HepG2 (cell line): Measurements from ENCODE around the gene GASK1A.

Source experiments
- CAMTA2 ChIP-seq: sonication (generic); formaldehyde crosslinking; IDR thresholded peaks from 2 replicates; pipeline ENCODE4 v1.4.0; 2020; ENCODE audit warnings: mild to moderate bottlenecking, missing genetic modification reagents, borderline replicate concordance
- KDM6A ChIP-seq: IDR thresholded peaks from 2 replicates; pipeline ENCODE4 v1.6.1; 2016; ENCODE audit warnings: low read depth
- POLR2A ChIP-seq, 2 experiments: IDR thresholded peaks; 2 replicates each; pipeline ENCODE4 v1.6.1; 2011; ENCODE audit warnings: low read depth in 2 of 2, low read length in 2 of 2, mild to moderate bottlenecking in 1 of 2, moderate library complexity in 1 of 2; ENCODE audit not compliant: insufficient read depth in 1 of 2
- ZNF432 ChIP-seq: sonication (generic); formaldehyde crosslinking; IDR thresholded peaks from 2 replicates; pipeline ENCODE4 v1.5.0; 2020; ENCODE audit warnings: missing genetic modification reagents, mild to moderate bottlenecking, borderline replicate concordance
- ZNF768 ChIP-seq: sonication (generic); formaldehyde crosslinking; IDR thresholded peaks from 2 replicates; pipeline ENCODE4 v1.4.0; 2020; ENCODE audit warnings: missing genetic modification reagents
- TF ChIP-seq, protein P1 (sequence below): sonication (generic); formaldehyde crosslinking; IDR thresholded peaks from 2 replicates; pipeline ENCODE4 v1.5.0; 2020; ENCODE audit warnings: mild to moderate bottlenecking, missing genetic modification reagents, moderate library complexity

DNA sequence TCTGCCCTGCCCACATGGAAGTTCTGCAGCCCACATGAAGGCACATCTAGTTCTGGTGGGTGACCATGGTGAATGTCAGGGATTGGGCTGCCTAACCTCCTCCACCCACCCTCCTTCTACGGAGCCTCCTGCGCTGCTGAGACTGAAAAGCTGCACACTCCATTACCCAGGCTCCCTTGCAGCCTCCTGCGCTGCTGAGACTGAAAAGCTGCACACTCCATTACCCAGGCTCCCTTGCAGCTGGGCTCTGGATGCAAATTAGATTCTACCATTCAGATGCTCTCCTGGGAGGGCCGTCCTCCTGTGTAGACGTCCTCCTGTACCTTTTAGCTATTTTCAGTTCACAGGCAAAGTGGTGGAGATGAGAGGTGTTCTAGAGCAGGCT is 94.7 kb downstream of the GASK1A start:
- TF ChIP-seq ZNF768 (CRISPR knock-in tag) (no peak), KDM6A (CRISPR knock-in tag) (no peak), CAMTA2 (CRISPR knock-in tag) (no peak), POLR2A (IDR thresholded peaks at IDR 0.05; ENCODE audit: insufficient read depth in 1 of 2, low read depth in 2 of 2, low read length in 2 of 2) (no peak), ZNF432 (no peak)
- TF ChIP-seq, protein P1, sequence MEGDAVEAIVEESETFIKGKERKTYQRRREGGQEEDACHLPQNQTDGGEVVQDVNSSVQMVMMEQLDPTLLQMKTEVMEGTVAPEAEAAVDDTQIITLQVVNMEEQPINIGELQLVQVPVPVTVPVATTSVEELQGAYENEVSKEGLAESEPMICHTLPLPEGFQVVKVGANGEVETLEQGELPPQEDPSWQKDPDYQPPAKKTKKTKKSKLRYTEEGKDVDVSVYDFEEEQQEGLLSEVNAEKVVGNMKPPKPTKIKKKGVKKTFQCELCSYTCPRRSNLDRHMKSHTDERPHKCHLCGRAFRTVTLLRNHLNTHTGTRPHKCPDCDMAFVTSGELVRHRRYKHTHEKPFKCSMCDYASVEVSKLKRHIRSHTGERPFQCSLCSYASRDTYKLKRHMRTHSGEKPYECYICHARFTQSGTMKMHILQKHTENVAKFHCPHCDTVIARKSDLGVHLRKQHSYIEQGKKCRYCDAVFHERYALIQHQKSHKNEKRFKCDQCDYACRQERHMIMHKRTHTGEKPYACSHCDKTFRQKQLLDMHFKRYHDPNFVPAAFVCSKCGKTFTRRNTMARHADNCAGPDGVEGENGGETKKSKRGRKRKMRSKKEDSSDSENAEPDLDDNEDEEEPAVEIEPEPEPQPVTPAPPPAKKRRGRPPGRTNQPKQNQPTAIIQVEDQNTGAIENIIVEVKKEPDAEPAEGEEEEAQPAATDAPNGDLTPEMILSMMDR (CRISPR knock-in tag): no peak
